Stimulated activated CD8-positive, alpha-beta memory T cell treated with anti-CD3 and anti-CD28 coated beads, Interleukin-12 subunit alpha, Interleukin-12 subunit beta, amount 100 ng/mL, for 4 hours (primary cell): ENCODE data around the gene DNAI2.

ENCODE experiments used
- DNase-seq: peaks from one replicate; pipeline ENCODE4 v3.0.0-alpha.2; 2020; ENCODE audit warnings: low read depth

The DNAI2 gene, protein sequence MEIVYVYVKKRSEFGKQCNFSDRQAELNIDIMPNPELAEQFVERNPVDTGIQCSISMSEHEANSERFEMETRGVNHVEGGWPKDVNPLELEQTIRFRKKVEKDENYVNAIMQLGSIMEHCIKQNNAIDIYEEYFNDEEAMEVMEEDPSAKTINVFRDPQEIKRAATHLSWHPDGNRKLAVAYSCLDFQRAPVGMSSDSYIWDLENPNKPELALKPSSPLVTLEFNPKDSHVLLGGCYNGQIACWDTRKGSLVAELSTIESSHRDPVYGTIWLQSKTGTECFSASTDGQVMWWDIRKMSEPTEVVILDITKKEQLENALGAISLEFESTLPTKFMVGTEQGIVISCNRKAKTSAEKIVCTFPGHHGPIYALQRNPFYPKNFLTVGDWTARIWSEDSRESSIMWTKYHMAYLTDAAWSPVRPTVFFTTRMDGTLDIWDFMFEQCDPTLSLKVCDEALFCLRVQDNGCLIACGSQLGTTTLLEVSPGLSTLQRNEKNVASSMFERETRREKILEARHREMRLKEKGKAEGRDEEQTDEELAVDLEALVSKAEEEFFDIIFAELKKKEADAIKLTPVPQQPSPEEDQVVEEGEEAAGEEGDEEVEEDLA

DNA sequence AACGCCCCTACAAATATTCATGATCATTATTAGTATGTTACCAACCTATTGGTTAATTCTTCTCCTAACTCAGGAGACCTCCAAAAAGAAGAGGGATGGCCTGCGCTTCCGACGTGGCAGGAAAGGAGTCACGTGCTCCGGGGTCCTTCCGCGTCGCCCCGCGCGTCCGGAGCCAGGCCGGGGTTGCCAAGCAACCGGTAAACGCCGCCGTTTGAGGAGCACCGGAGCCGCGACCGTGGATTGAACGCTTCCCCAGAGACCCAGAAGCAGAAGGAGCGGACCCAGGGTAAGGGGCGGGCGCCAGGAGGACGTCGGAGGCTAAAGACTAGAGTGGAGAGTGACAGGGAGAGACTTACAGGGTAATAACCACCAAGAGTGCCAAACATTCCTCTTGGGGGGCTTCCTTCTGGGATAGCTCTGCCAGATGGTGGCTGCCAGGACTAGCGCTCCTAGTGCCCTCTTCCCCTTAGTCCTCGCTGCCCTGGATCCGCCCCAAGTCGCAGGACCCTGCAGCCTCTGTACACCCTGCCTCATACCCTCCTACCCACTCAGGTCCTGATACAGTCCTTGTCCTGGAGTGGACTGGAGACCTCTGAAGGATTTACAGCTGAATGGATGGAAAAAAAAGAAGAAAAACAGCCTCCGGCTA is at the start of gene DNAI2:
DNAI2 (plus strand) TSS at position 175 of the 649 bp plus-strand sequence. CDS start 7,584 bp downstream, outside the sequence.
- no peak for DNase-seq

DNA sequence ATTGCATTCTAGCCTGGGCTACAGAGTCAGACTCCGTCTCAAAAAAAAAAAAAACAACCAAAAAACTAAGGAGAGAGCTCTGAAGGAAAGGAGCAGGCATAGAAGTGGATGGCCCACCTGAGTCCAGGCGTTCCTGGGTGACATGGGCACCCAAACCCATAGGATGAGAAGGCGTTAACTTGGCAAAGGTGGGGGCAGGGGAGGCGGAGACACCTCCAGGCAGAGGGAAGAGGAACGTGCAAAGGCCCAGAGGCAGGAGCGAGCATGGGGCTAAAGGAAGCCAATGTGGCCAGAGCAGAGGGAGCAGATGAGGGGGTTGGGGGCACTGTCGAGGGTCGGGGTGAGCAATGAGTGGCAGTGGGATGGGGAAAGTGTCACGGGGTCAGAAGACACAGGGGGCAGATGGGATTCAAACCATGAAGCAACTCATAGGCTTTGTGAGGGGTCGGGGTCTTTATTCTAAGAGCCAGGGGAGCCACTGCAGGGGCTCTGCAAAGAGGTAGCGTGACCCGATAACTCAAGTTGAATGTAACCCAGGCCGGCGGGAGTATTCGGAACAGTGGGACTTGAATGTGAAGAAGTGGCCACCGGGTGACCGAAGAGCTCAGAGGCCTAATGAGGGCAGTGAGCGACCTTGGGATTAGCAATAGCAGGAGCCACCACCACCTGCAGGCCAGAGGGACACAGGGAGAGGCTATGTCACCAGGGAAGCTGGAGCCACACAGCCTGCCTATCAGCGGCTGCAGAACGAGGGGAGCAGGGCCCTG is 48.9 kb upstream of the DNAI2 start:
- no peak for DNase-seq

DNA sequence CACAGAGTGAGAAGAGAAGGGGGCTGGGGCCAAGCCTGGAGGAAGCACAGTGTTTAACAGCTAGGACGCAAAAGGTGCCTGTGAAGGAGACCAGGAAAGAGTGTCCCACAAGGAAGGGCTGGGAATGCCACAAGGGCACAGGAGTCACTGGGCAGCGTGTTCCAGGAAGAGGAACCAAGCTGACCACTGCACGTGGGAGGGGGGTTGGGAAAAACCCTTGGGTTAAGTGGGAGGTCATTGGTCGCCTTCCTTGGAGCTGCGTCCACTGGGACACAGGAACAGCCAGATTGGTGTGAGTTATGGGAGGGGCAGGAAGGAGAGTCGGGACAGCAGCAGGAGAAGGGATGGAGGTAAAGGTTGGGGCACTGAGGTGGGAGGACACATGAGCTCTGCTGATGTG is 47.8 kb upstream of the DNAI2 start:
- no peak for DNase-seq

DNA sequence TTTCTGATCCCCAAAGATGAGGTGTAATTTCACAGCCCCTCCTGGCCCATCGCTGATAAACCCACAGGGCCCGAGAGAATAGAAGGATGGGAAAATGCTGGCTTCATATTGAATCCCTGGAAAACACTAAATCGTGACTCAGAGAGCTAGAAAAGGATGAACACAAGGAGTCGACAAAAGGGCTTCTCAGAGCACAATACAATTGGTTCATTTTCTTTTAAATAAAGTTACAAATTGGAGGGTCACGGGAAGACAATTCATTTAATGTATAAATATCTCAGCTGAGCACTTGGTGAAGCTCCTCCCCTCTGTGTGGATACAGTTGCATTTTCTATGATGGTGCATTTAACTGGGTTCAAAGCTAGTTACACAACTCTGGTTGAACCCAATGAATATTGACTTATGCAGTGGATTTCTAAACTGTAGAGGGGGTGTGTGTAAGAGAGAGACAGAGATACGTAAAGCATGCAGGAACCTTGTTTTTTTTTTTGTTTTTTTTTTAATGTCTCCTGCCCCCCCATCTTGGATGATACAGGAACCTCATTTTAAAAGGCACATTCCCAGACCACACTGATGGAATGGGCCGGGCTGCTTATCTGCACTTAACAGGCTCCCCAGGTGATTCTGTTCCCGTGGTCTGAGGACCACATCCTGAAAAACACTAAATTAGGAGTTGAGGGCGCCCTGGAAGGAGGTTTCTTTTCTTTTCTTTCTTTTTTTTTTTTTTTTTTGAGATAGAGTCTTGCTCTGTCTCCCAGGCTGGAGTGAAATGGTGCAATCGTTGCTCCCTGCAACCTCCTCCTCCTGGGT is 46.6 kb upstream of the DNAI2 start:
- DNase-seq = no peak

DNA sequence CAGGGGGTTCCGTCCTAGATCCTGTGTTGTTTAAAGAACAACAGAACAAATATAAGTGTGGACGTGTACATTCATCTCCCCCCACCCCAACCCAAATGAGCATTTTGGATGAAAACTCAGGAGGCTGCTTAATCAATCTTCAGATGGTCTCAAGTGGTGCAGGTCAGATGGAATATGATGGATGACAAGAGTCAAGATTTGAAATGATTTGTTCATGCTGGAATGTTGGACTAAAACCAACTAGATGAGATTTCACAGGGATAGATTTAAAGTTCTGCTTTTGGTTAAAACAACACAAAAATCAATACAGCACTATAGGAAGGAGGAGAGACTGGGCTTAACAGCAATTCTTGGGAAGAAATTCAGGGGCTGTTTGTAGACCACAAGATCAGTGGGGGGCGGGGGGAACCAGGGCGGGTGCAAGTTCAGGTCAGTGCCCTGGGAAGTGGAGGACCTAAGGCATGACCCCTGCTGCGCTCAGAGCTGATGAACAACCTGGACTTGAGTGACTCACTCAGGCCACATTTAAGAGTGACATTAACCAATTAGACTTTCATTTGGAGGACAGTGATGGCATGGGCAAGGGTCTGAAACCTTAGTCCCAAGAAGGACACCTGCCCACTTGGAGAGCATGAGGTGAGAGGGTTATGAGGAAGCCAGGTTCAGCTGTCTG is 45.6 kb upstream of the DNAI2 start:
- no peak for DNase-seq

DNA sequence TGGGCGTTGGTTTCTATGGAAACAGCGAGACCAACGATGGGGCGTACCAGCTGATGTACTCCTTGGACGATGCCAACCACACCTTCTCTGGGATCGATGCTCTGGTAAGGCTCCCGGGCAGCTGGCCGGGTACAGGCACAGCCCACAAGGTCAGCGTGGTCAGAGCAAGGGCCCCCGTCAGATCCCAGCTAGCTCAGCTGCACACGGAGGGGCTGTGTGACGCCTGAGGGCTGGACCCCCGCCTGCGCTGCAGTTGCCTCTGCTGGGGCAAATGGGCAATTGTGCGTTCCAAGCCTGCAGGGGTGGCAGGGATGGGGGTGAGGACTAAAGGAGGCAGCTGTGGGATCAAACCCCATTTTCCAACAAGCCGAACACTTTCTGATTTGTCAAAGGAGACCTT is 43.1 kb upstream of the DNAI2 start:
- DNase-seq = no peak

DNA sequence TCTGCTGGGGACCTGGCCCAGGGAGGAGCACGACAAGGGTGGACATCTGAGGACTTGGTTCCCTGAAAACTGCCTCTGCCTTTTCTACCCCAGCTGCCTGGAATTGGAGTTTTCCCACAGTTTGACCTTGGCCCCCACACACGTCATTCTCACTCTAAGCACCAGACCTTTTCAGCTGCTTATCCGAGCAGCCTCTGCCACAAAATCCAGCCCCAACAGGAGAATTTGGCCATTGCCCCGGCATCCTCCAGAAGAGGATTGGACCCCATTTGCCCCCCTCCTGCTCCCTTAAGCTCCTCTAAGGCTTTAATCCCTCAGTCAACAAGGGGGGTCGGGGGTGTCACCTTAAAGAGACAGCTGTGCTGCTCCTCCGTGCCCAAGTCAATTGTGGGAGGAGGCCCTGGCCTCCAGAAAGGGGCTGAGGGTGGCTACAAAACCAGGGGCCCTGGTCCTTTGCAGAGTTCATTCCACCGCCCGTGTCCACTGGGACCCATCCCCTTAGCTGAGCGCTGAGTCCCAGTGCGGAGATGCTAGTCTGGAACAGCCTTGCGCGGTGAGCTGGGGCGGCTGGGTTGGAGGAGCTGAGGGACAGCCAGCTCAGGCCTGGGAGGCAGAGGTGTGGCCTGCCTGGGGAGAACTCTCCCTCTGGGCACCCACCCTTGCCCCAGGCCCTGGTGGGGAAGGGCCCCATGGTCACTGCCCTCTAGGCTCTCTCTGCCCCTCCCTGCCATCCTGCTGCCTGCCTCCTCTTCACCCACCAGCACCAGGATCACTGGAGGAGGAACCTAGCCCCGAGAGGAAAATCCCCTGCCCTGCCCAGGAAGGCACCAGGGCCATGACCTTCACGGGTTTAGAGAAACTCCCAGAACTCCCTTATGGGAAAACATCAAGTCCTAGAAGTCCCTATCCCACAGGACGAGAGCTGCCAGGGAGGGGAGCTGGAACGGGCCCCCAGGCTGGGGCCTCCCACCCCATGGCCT is 41.8 kb upstream of the DNAI2 start:
- no peak for DNase-seq

DNA sequence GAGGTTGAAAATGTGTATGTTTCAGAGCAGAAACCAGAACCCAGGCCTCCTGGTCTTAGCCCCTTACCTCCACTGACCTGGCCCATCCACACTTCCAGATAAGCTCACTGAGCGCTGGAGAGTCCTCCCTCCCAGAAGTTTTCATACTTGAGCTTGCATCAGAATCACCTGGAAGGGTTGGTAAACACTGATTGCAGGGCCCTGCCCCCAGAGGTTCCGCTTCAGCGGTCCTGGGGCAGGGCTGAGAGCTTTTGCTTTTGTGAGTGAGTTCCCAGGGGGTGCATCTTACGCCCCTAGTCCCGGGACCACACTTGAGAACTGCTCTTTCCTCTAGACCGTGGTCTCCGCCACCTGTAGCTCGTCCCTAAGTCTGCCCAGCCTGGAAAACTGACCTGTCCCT is 40.1 kb upstream of the DNAI2 start:
- DNase-seq = no peak

DNA sequence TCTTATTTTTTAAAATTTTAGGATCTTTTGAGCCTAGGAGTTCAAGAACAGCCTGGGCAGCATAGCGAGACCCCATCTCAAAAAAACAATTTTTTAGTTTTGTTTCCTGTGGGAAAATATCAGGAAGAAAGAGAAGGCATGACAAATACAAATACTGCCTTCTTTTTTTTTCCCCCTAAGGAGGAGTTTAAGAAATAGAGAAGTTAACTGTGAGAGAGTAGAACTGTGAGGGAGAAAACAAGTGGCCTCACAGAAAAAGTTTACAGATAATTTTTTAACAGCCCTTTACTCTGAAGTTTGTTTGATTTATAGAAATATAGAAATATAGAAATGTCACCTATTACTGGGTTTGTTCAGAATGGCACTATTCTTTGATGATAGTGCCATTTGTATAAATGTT is 39.5 kb upstream of the DNAI2 start:
- no peak for DNase-seq

DNA sequence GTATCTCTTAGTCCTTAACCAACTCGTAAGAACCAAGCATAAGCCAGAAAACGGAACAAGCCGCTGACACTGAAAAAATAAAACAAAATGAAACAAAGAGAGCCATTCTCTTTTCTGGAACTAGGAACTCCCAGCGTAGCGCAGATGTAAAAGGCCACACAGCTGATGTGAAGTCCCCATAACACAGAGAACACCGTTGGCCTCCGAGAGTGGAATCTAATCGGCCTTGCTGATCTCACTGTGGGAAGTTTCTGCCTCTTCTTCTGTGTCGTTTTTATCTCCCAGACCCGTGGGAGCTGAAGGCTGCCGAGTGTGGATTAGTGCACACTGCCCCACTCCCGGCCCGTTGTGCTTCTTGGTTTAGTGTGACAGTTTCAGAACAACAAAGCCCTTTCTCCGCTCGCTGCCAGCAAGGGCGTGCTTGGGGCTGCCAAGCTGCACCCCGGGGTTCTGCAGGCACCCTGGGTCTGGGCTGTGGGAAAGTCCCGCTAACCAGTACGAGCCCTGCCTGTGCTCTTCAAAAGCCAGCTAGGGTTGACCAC is 38.9 kb upstream of the DNAI2 start:
- no peak for DNase-seq

DNA sequence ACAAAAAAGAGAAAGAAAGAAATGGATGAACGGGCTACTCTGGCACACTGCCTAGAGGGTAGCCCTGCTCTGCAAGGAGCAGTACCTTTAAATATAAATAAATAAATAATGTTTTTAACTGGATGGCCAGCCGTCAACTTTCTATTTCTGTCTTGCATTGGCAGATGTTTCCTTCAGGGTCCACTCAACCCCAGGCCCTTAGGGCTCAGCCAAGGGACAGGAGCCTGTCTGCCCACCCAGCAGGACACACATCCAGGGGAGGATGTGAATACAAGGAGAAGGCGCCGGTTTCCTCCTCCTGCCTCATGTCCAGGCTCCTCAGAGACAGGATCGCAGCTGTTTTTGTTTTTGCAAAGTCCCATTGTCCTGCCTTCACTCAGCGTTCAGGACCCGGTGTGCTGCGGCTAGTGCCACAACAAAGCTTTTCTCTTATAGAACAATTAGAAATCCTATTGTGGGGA is 38.1 kb upstream of the DNAI2 start:
- DNase-seq = no peak

DNA sequence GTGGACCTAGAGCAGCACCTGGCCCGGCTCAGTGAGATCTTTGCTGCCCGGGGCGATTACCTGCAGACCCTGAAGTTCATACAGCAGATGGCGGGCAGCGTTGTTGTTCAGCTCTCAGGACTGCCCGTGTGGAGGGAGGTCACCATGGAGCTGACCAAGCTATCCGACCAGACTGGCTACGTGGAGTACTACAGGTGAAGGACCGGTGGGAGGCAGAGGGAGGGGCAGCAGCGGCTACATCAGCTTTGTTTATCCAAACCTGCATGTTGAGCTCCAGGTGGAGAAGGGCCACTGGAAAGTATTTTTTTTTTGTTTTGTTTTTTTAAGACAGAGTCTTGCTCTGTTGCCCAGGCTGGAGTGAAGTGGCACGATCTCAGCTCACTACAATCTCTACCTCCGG is 36.7 kb upstream of the DNAI2 start:
- no peak for DNase-seq

DNA sequence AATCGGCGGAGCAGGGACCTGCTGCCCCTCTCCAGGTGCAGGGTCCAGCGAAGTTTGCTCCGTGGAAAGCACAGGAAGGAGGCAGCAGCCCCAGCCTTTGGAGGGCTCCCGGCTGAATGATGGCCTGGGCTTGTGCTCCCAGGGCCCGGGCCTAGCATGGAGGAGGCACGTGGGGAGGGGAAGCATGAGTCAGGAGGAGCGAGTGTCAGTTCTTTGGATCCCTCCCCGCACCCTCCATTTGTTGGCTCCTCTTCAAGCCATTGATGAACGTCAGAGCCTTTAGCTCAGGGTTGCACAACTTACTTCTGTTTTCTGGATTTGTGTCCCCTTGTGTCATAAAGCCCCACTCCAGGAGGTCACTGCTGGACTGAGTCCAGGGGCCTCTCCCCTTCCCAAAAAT is 34.9 kb upstream of the DNAI2 start:
- no peak for DNase-seq

DNA sequence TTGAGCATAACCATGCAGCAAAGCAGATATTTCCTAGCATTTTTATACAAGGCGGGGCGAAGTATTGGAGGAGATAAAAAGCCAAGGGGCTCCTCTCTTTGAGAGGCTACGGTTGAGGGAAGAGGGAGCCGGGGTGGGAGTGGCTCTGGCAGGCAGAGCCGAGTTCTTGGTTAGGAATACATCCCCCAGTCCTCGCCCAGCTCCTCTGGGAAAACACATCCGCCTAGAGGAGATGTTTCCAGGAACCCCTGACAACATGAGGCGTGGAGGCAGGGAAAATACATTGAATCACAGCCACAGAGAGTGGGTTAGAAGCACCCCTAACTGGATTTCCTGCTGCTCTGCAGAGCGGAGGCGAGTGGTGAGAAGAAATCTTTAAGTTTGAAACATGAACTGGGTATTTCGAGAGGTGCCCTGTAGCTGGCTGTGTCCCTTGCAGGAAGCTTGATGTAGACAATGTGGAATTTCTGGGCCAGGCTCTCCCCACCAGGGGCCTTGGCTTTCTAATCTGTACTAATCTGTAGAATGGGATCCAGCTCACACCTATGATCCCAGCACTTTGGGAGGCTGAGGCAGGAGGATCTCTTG is 33.3 kb upstream of the DNAI2 start:
- no peak for DNase-seq

DNA sequence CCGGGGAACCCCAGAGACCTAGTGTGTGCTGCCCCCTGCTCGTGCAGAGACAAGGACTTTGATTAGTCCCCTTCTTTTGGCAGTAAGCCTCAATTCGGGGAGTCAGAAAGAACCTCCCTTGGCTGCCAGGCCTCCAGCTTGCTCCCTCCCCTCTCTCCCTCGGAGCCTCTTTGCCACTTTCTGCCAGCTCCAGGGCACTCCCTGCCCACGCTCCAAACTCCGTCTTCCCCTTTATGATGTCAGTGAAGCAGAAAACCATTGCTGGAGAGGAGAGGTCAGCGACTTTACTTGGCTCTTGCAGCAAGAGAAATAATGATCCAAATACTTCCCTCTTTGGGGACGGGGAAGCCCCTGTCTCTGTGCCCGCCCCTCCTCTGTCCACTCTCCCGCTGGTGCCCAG is 32.6 kb upstream of the DNAI2 start:
- no peak for DNase-seq

DNA sequence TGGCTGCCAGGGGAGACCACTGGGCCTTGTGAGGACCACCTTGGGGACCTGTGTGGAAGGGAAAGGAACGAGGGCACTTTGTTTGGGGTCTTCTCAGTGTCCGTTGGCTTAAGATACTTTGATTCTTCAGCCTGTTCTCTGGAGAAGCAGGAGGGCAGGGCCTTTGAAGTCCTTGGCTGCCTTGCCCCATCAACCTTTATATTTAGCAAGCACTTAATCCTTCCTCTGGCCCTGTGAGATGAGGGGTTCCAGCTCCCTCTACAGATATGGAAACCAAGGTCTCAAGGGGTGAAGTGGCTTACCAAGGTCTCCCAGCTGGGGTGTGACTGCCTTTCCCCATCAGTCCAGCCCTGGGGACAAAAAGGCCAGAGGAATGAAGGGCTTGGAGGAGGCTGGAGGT is 32.2 kb upstream of the DNAI2 start:
- no peak for DNase-seq

DNA sequence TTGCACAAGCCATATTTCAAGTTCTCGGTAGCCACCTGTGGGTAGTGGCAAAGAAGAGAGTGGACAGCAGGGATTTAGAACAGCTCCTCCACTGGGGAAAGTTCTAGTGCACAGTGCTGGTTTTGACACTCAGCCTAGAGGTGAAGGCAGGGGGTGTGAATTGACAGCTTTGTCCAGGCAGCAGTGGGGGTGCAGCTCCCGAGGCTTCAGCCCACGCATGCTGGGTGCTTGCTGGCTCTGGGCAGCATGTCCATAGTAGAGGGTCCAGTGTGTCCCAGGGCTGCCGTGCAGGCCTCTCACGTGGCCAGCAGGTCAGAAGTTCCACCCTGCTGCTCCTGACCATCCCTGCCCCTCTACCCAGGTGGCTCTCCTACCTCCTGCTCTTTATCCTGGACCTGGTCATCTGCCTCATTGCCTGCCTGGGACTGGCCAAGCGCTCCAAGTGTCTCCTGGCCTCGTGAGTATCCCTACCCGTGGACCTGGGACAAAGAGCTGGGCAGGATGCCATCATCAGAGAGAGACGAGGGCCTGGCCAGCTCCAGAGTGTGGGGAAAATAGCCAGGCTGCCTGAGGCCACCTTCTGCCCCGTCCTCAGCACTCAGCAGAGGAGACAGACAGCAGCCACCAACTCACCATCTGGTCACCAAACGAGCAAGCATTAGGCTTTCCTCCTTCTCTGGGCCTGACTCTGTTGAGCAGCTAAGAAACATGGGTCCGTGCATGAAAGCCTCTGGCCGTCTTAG is 30.9 kb upstream of the DNAI2 start:
- no peak for DNase-seq

DNA sequence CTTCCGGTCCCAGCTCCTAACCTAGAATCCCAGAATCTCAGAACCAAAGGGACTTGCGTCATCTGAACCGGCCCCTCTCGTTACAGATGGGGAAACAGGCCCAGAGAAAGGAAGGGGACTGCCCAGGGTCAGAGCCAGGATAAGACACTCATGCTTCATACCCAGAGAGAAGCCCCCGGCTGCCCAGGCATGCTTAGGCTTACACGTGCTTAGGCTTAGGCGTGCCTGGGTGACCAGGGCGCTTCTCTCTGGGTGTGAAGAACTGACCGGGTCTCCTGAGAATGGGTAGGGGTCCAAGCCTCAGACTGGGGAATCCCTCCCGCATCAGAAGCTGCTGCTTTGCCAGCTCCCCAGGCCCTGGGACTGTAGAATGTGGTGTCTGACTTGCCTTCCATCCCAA is 29.9 kb upstream of the DNAI2 start:
- DNase-seq = no peak
